Measurements from ENCODE around the gene RAB6B.

GRCh38 chr3:133851266-133851906, 44.3 kb downstream of the RAB6B start:
- no peak for TF ChIP-seq TCF12 (IDR thresholded peaks at IDR 0.05; ENCODE audit: low read depth, low read length)
- TF ChIP-seq EP300 (IDR thresholded peaks at IDR 0.05; ENCODE audit: borderline replicate concordance in 1 of 2, low read depth in 2 of 2, low read length in 2 of 2): no peak
- TF ChIP-seq CTCF (IDR thresholded peaks at IDR 0.05; ENCODE audit: control extremely low read depth in 1 of 3, insufficient read depth in 1 of 3, low read depth in 1 of 3, low read length in 3 of 3): no peak
- no peak for TF ChIP-seq EZH2 (IDR thresholded peaks at IDR 0.05; ENCODE audit: low read depth, low read length, severe bottlenecking)
- no peak for TF ChIP-seq SP1 (IDR thresholded peaks at IDR 0.05; ENCODE audit: low read depth, low read length)
- TF ChIP-seq POLR2A (IDR thresholded peaks at IDR 0.05; ENCODE audit: control extremely low read depth in 1 of 2, low read depth in 2 of 2, low read length in 2 of 2): no peak
- TF ChIP-seq ZNF274 (IDR thresholded peaks at IDR 0.05; ENCODE audit: borderline replicate concordance, extremely low read depth, low read length): no peak
- TF ChIP-seq YY1 (IDR thresholded peaks at IDR 0.05; ENCODE audit: low read depth, low read length): no peak

Measured in H1 (cell line).